Mesodermal cell (in vitro differentiated cells): ENCODE data around the gene REXO1.
A peak's percentile ranks its signal among the peaks of the same experiment; 100 is the strongest.

Experiments used
- H3K27ac ChIP-seq: 2 replicates; pipeline ENCODE4 v1.7.0; 2013; ENCODE audit warnings: mild to moderate bottlenecking, low read depth, low read length, moderate library complexity; ENCODE audit not compliant: severe bottlenecking
- H3K36me3 ChIP-seq: 2 replicates; pipeline ENCODE4 v1.7.1; 2013; ENCODE audit warnings: mild to moderate bottlenecking, low read length, moderate library complexity; ENCODE audit not compliant: control insufficient read depth, insufficient read depth
- H3K4me1 ChIP-seq: one replicate; pipeline ENCODE4 v1.7.1; 2013; ENCODE audit warnings: mild to moderate bottlenecking, low read length; ENCODE audit not compliant: insufficient read depth, control insufficient read depth, poor library complexity, severe bottlenecking
- H3K4me3 ChIP-seq: 2 replicates; pipeline ENCODE4 v1.7.0; 2013; ENCODE audit warnings: low read length, control low read depth, mild to moderate bottlenecking; ENCODE audit not compliant: insufficient read depth, poor library complexity, severe bottlenecking; ENCODE audit errors: extremely low read depth
- H3K9me3 ChIP-seq: 2 replicates; pipeline ENCODE4 v1.7.1; 2013; ENCODE audit warnings: mild to moderate bottlenecking, low read length, moderate library complexity; ENCODE audit not compliant: control insufficient read depth
- WGBS, 2 experiments: methylation state at CpG; one replicate each; pipeline ENCODE4 v1.1.5; 2013; ENCODE audit warnings: missing lambda C conversion rate in 2 of 2; ENCODE audit not compliant: insufficient coverage in 2 of 2; 5-methylcytosine and 5-hydroxymethylcytosine counted together

Gene REXO1

DNA sequence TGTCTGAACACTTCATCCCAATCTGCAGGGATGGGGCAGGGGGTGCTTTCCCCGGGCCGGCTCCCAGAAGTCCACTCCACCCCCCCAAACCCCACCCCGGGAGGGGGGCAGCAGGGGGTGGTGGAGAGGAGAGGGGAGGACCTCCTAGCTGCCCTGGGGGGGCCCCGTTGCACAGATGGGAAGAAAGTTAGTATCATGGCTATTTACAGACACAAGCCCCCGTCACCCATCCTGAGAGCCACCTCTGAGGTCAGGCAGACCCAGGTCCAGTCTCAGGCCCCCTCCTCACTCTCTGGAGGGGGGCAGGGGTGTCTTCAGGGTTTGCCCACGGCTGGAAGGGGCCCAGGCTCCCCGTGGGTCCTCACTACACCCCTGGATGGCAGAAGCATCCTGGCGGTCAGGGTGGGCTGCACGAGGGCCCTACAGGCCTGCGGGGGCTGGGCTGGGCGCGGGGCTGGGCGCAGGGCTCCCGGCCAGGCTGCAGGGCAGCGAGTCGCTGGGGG lies 5.8 kb upstream of the REXO1 start:
- H3K4me3 ChIP-seq = no peak overlapping the region
- WGBS, 2 experiments = 93 to 94% methylated on average over 10 to 11 of the region's 16 CpGs
- no peaks in the 10 kb centered on the region for H3K9me3 ChIP-seq
- no peak overlapping the region for H3K27ac ChIP-seq
- peaks cover 50% of the 10 kb centered on the region for H3K4me1 ChIP-seq
- peaks cover 23% of the 10 kb centered on the region for H3K36me3 ChIP-seq

DNA sequence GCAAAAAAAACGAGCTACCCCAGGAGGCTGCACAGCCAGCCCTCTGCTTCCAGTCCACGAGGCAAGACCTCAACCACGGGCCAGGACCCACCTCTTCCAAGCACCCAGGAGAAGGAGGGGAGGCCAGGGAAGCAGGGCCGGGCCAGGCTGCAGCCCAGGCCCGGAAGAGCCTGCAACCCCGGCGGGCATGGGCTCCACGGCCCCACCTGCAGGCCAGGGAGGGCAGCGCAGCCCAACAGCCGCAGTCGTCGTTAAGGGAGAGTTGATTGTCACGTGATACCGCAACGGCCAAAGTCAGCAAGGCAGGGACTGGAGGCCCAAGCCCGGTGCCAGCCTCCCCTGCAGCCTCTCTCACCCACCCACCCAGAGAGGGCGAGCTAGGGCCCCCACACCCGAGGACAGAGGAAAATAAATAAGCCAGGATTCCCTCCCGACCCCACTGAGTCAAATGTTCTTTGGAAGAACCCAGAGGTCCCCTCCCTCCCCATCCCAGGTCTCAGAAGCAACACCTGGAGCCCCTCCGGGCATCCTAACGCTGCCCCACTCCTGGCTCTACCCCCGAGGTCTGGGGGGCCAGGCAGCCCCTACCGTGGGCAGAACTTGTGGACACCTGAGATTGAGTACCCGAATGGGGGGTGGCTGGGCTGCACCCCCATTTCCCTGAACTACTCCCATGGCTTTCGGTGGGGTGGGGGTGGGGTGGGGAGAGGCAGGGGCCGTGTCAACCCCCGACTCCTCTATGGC lies 5.2 kb upstream of the REXO1 start:
- no peak overlapping the region for H3K27ac ChIP-seq
- H3K36me3 ChIP-seq = peaks cover 23% of the 10 kb centered on the region
- H3K4me3 ChIP-seq = no peak overlapping the region
- H3K4me1 ChIP-seq = peaks cover 46% of the 10 kb centered on the region
- WGBS, 2 experiments = 49% methylated on average over 14 of the region's 27 CpGs
- no peaks in the 10 kb centered on the region for H3K9me3 ChIP-seq

DNA sequence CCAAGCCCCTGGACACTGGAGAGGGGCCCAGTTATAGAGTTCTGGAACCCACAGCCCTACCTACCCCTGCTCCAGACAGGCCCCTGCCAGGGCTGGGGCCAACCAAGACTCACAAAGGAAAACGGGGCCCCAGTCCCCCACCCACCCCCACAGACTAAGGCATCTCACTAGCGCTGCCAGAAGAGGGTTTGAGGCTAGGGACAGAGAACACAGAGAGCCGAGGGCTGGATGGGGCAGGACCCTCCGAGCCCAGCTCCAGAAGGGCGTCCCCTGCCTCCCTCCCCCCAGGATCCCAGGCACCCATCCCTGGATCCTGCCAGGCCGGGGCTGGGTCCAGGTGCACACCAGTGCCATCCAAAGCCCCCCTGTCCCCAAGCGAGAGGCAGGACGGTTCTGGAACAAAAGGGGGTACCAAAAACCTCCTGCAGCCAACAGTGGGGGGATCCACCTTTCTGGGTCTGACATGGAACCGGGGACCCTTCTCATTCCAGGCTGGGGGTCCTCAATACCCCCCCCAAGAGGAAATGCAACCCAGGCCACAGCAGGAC lies 4.4 kb upstream of the REXO1 start:
- H3K36me3 ChIP-seq = peaks cover 23% of the 10 kb centered on the region
- peaks cover 39% of the 10 kb centered on the region for H3K4me1 ChIP-seq
- H3K9me3 ChIP-seq = no peaks in the 10 kb centered on the region
- no peak overlapping the region for H3K27ac ChIP-seq
- 93 to 94% methylated on average over 5 to 6 of the region's 9 CpGs for WGBS, 2 experiments
- no peak overlapping the region for H3K4me3 ChIP-seq

DNA sequence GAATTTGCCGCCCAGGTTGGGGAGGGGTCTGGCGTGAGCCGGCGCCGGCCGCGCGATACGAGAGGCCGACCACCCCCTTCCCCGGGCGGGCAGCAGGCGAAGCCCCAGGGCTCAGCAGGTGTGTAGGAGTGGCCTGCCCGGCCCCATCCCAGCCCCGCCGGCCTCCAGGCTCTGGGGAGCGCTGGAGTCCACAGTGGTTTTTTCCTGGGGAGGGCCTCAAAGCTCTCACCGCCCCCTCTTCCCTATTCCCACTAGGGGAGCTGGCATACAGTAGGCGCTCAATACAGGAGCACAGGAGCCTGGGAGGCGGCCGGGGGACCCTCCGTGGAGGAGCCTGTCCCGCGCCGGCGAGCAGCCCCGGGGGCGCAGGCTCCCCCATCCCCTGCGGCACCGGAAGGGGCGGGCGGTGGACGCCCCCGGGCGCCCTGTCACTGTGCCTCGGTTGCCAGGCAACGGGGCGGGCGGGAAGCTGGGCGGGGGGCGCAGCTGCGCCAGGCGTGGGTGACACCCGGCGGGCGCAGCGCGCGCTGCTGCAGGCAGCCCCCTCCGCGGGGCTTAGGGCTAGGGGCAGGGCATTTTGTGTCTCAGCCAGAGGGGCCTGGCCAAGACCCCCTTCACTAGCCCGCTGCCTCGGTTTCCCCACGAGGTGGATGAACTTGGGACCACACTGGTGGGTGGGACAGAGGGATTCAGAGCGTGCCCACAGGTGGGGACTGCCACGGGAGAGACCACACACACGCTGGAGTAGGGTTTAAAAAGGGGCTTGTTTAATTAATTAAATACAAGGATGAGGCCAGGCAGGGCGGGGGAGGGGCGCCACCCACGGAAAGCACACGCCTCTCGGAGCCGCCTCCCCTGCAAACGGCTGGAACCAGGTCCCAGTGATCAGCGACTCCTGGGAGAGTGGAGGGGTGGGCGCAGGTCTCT lies 3.6 kb upstream of the REXO1 start:
- no peak overlapping the region for H3K4me3 ChIP-seq
- no peaks in the 10 kb centered on the region for H3K9me3 ChIP-seq
- H3K27ac ChIP-seq = no peak overlapping the region
- 95 to 96% methylated on average over 52 to 61 of the region's 66 CpGs for WGBS, 2 experiments
- peaks cover 23% of the 10 kb centered on the region for H3K36me3 ChIP-seq
- peaks cover 32% of the 10 kb centered on the region for H3K4me1 ChIP-seq

DNA sequence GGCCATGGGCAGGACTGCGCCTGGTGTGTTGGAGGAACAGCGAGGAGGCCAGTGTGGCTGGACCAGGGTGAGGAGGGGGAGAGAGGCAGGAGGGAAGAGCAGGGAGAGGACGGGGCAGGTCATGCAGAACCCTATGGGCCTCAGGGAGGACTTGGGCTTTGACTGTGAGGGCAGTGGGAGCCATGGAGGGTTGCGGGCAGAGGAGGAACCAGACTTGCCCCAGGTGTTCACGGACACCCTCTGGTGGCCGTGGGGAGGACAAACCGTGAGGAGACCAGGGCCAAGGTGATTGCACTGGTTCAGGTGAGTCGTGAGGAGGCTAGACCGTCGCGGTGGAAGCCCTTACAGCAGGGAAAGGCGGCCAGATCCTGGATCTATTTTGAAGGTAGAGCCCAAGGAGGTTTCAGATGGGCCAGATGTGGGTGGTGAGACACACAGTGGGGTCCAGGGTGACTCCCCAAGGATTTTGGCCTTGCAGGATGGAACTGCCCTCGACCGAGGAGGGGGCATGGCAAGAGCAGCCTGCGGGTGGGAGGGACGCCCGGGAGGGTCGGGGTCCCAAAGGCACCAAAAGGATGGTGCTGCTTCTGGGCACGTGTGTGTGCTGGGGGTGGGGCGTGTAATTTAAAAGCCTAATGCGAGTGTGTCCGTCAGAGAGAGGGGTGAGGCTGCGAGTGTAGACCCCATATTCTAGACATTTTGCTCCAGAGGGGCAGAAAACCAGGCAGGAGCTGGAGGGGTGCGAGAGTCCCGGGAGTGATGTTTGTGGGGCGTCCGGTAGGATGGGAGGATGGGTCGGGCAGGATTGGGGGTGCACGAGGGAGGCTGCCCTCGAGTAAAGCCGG lies 2.7 kb upstream of the REXO1 start:
- Histone ChIP-seq H3K27ac (no peak overlapping the region), H3K36me3 (peaks cover 25% of the 10 kb centered on the region), H3K4me1 (peaks cover 29% of the 10 kb centered on the region), H3K4me3 (no peak overlapping the region), H3K9me3 (no peaks in the 10 kb centered on the region)
- WGBS, 2 experiments = 94 to 95% methylated on average over 27 to 28 of the region's 31 CpGs

DNA sequence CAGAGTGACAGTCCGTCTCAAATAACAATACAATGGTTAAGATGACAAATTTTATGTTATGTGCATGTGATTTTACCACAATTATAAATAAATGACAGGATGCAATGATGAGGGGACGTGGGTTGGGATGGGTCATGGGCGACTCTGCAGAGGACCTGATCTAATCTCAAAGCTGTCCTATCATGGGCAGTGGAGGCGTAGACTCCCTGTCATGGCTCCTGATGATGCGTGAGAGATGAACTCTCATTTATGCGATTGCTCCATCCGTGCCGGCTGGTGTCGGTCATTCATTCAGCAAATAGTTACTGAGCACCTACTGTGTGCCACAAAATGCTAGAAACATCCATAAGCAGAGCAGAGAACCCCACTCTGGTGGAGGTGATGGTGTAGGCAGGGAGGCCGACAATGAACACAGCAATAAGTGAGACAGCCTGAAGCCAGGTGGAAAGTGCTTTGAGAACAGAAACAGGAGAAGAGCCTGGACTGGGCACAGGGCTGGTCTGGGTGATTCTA lies 1.7 kb upstream of the REXO1 start:
- 92 to 100% methylated on average over 5 to 9 of the region's 10 CpGs for WGBS, 2 experiments
- peaks cover 35% of the 10 kb centered on the region for H3K36me3 ChIP-seq
- no peak overlapping the region for H3K27ac ChIP-seq
- H3K4me3 ChIP-seq = no peak overlapping the region
- H3K9me3 ChIP-seq = no peaks in the 10 kb centered on the region
- H3K4me1 ChIP-seq = peaks cover 18% of the 10 kb centered on the region

DNA sequence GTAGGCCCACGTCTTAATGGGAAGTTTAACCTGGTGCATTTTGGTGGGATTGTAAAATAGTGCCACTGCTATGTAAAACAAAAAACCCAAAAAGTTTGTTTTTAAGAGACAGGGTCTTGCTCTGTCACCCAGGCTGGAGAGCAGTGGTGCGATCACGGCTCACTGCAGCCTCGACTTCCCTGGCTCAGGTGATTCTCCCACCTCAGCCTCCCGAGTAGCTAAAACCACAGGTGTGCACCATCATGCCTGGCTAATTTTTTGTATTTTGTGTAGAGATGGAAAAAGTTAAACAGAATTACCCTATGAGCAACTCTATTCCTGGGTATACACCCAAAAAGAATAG lies 820 bp upstream of the REXO1 start:
- Histone ChIP-seq H3K27ac (no peak overlapping the region), H3K4me3 (peak overlapping the region; percentile 99), H3K36me3 (peaks cover 36% of the 10 kb centered on the region), H3K9me3 (no peaks in the 10 kb centered on the region), H3K4me1 (peaks cover 11% of the 10 kb centered on the region)
- 50 to 73% methylated on average over 2 to 4 of the region's 5 CpGs for WGBS, 2 experiments

DNA sequence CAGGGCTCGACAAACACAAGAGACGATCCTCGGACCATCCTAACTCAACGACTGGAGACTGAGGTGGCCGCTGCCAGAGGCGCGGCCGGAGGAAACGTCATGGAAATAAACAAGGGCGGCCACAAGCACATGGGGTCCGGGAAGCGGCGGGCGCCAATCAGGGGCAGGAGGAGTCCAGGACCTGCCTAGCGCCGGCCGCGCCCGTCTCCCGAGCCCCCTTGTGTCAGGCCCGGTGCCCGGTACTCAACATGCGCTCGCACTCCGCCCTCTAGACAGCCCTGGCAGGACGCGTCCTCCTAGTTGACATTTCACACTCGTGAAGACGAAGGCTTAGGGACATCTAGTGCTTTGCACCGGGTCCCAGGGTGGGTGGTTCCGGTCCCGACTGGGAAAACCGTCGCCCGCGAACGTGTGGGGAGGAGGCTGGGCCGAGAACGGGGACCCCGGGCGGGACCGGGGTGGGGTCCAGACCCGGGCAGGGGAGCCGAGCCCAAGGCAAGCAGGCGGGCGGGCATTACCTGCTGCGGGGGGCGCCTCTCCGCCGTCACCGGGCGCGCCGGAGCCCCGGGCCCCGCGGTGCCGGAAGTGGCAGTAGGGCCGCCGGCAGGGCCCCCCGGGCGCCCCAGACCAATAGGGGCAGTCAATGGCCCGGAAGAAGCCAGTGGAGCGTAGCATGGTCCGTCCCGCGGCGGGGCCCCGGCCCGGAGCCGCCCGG lies 442 bp downstream of the REXO1 start:
- WGBS, 2 experiments = 0 to 1% methylated on average over 63 to 69 of the region's 72 CpGs
- Histone ChIP-seq H3K9me3 (no peaks in the 10 kb centered on the region), H3K4me3 (peak overlapping the region; percentile 99), H3K27ac (peak overlapping the region; percentile 100), H3K36me3 (peaks cover 29% of the 10 kb centered on the region), H3K4me1 (peaks cover 10% of the 10 kb centered on the region)

DNA sequence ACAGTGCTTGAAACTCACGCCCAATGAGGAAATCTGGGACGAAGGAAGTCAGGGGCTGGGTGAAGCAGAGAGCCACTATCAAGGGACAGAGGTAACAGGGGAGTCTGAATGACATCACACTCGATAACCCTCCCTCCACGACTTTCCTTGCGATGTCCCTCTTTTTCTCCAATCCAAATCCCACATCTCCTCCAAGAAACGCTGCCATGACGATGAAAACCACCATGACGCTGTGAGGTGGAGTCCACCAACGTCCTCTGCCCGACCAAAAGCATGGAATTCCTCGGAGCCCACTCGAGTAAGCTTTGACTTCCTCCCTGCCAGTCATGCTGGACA lies 967 bp downstream of the REXO1 start:
- peak overlapping the region; percentile 99 for H3K4me3 ChIP-seq
- no peaks in the 10 kb centered on the region for H3K9me3 ChIP-seq
- peaks cover 13% of the 10 kb centered on the region for H3K4me1 ChIP-seq
- 22 to 23% methylated on average over 10 to 11 of the region's 12 CpGs for WGBS, 2 experiments
- H3K27ac ChIP-seq = peak overlapping the region; percentile 100
- H3K36me3 ChIP-seq = peaks cover 26% of the 10 kb centered on the region
